NCI-H146 (cell line): Measurements from ENCODE around the gene INVS.
"Not testable (repeated sequence)": the region's sequence is repeated elsewhere in the genome, so short reads cannot be mapped to it uniquely, and the experiment has no call there.

Experiments used
- DNase-seq: peaks from one replicate; lab custom pipeline; 2025; lab: John Stamatoyannopoulos, UW

INVS gene

GRCh38 chr9:100196828-100197227 lies 97.8 kb downstream of the INVS start:
- no peak for DNase-seq

- no peak for DNase-seq
Measured at GRCh38 chr9:100197553-100197952, 98.5 kb downstream of the INVS start.

- no peak for DNase-seq
Measured at GRCh38 chr9:100202806-100203205, 103.8 kb downstream of the INVS start.

GRCh38 chr9:100204796-100205195 lies 105.8 kb downstream of the INVS start:
- no peak for DNase-seq

- no peak for DNase-seq
Measured at GRCh38 chr9:100206899-100207298, 107.9 kb downstream of the INVS start.

GRCh38 chr9:100208673-100209072 lies 109.6 kb downstream of the INVS start:
- no peak for DNase-seq

- no peak for DNase-seq
Measured at GRCh38 chr9:100211476-100211875, 112.4 kb downstream of the INVS start.

GRCh38 chr9:100213730-100214477 lies 114.9 kb downstream of the INVS start:
- no peak for DNase-seq

GRCh38 chr9:100216178-100216787 lies 117.2 kb downstream of the INVS start:
- DNase-seq: peak; percentile 48

- no peak for DNase-seq
Measured at GRCh38 chr9:100217536-100217935, 118.5 kb downstream of the INVS start.

- DNase-seq: no peak
Measured at GRCh38 chr9:100219347-100219746, 120.3 kb downstream of the INVS start.

- DNase-seq: no peak
Measured at GRCh38 chr9:100220936-100221335, 121.9 kb downstream of the INVS start.

- no peak for DNase-seq
Measured at GRCh38 chr9:100221538-100221937, 122.5 kb downstream of the INVS start.

- no peak for DNase-seq
Measured at GRCh38 chr9:100222674-100223073, 123.6 kb downstream of the INVS start.

GRCh38 chr9:100227636-100228035 lies 128.6 kb downstream of the INVS start:
- no peak for DNase-seq

GRCh38 chr9:100228352-100228869 lies 129.4 kb downstream of the INVS start:
- no peak for DNase-seq

- no peak for DNase-seq
Measured at GRCh38 chr9:100229136-100229535, 130.1 kb downstream of the INVS start.

- DNase-seq: no peak
Measured at GRCh38 chr9:100229561-100229960, 130.5 kb downstream of the INVS start.

GRCh38 chr9:100236986-100237385 lies 137.9 kb downstream of the INVS start:
- DNase-seq: not testable (repeated sequence)

GRCh38 chr9:100240512-100240911 lies 141.5 kb downstream of the INVS start:
- DNase-seq: no peak

- DNase-seq: no peak
Measured at GRCh38 chr9:100267211-100267610, 168.2 kb downstream of the INVS start.

- DNase-seq: no peak
Measured at GRCh38 chr9:100268271-100268670, 169.2 kb downstream of the INVS start.

GRCh38 chr9:100269656-100270055 lies 170.6 kb downstream of the INVS start:
- DNase-seq: no peak
